ENCODE results near the gene FASN. TPM values are rescaled to one million over a fixed set of nuclear protein-coding genes. Genes with fewer than 3 reads are reported as not detected.
A peak's percentile ranks its signal among the peaks of the same experiment; 100 is the strongest.

FASN gene
- total and polyA plus RNA-seq, 2 of the 13 experiments (the other 11 are each of a cell fraction or from before 2014, with no cell fraction given) = 51.7 to 101 TPM

DNA sequence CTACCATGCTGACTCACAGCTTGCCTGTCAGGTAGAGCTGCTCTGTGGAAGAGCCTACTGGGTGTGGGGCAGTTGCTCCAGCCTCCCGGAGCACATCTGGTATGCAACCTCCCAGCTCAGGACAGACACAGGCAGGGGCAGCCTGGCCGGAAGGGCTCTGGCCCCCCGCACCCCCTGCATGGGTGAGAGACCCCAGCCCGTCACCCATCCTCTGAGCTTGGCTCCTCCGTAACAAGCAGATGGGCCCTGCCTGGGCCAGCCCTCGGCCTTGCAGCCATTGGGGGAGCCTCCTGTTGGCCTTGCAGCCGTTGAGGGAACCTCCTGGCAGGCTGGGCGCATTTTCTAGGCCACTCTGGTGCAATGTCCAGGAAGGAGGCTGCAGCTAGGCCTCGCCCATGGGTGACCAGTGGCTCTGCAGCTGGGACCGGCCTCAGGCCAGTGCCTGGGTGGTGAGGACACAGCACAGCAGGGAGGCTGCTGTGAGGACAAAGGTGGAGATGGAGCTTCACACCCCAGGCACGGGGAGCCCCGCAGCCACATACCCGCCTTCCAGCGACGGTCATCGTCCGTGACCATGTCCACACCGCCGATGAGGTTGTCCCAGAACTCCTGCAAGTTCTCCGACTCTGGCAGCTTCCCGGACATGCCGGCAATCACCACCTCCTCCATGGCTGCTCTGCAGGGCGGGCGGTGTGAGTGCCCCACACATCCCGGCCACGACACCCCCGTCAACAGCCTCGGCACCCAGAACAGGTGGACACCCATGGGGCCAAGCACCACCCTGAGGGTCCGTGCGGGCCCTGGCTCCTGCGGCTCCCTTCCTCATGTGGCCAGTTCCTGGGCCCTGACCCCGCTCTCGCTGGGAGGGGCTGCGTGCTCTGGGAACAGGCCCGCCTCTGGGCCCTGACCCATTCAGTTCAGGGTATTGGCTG, 2.0 kb downstream of the FASN start:
- no TSS peak for BruUV-seq (replicated peaks)
- DNase-seq (ENCODE audit: low spot score) (no peak), ATAC-seq (peak; percentile 4), FAIRE-seq (no peak)
- WGBS (ENCODE audit: low lambda C conversion rate) = 29% methylated on average over 24 of the region's 35 CpGs
- H3K9me3 ChIP-seq (ENCODE audit: low read length) = no peaks in the 10 kb centered on the region
- ChIA-PET POLR2A (interaction anchor here (0.7 to 2.7 kb wide), 5 partner anchors 10 to 59 kb away, joined by 3 to 8 read pairs (median 6); partner anchors contain the start of gene DCXR), CTCF (ENCODE audit: low intra/inter-chr PET ratio, low total read pairs) (no interaction called here)
- no peak overlapping the region for H2AFZ ChIP-seq (ENCODE audit: low read length)
- intact Hi-C loops (cut with micrococcal nuclease; ENCODE audit: unreplicated experiment) (loop anchor here (5.0 to 10.0 kb wide), 2 partner anchors 44 to 121 kb away; partner anchors contain the start of genes ASPSCR1, GPS1 and RFNG), in situ Hi-C loops (cut with HindIII; ENCODE audit: extremely low pct_ligation_motif_present, low pct_unique_long_range_greater_than_20kb) (no loop called here)
- peak overlapping the region; percentile 98 for H3K4me2 ChIP-seq (ENCODE audit: low read depth, low read length)
- H3K36me3 ChIP-seq (replicated peaks in 1 of 2; ENCODE audit: control insufficient read depth in 1 of 2, insufficient read depth in 2 of 2, low read length in 2 of 2) = peaks cover 38 to 49% of the 10 kb centered on the region in 2 experiments
- no peaks in the 10 kb centered on the region; a peak in 1 of 5 replicates for H3K27me3 ChIP-seq (ENCODE audit: control insufficient read depth in 1 of 2, insufficient read depth in 2 of 2, low read length in 2 of 2)
- H3K27ac ChIP-seq (ENCODE audit: extremely low read length, insufficient read depth, low read length) = peak overlapping the region; percentile 89
- H4K20me1 ChIP-seq (ENCODE audit: insufficient read depth, low read length) = peaks cover 51% of the 10 kb centered on the region
- H3K9ac ChIP-seq (ENCODE audit: insufficient read depth, low read depth, low read length) = peak overlapping the region; percentile 98
- peaks cover 62% of the 10 kb centered on the region for H3K79me2 ChIP-seq (ENCODE audit: insufficient read depth, low read length)
- peak overlapping the region; percentile 72 to 96 (median 86) for H3K4me3 ChIP-seq (replicated peaks in 1 of 3; ENCODE audit: insufficient read depth in 1 of 3, low read depth in 2 of 3, low read length in 3 of 3)
- peaks cover 59% of the 10 kb centered on the region for H3K4me1 ChIP-seq (ENCODE audit: insufficient read depth, low read length)
- TF ChIP-seq HDAC1 (CRISPR knock-in tag; IDR thresholded peaks at IDR 0.05) (no peak; the same call in none of the 2 replicates), ZNF431 (CRISPR knock-in tag; IDR thresholded peaks at IDR 0.05; ENCODE audit: borderline replicate concordance, low read depth) (0 out of 2 replicates have a peak, but pooled peaks have one; percentile 50), MYNN (CRISPR knock-in tag; IDR thresholded peaks at IDR 0.05; ENCODE audit: low read depth) (no peak; the same call in 1 of the 2 replicates), NCOA1 (CRISPR knock-in tag; IDR thresholded peaks at IDR 0.05) (no peak), ZNF180 (CRISPR knock-in tag; IDR thresholded peaks at IDR 0.05; ENCODE audit: borderline replicate concordance, low read depth) (no peak), GATAD2A (CRISPR knock-in tag; IDR thresholded peaks at IDR 0.05) (no peak), REPIN1 (CRISPR knock-in tag; IDR thresholded peaks at IDR 0.05; ENCODE audit: borderline replicate concordance, low read depth) (no peak; the same call in 1 of the 2 replicates), ZFP1 (CRISPR knock-in tag; IDR thresholded peaks at IDR 0.05) (no peak), CENPT (CRISPR knock-in tag; IDR thresholded peaks at IDR 0.05; ENCODE audit: low read depth) (no peak), ZNF292 (CRISPR knock-in tag; IDR thresholded peaks at IDR 0.05; ENCODE audit: borderline replicate concordance, low read depth) (no peak), KLF16 (CRISPR knock-in tag; IDR thresholded peaks at IDR 0.05) (no peak), MAFF (IDR thresholded peaks at IDR 0.05; ENCODE audit: low read depth, low read length) (no peak), ATRX (CRISPR knock-in tag; IDR thresholded peaks at IDR 0.05; ENCODE audit: borderline replicate concordance) (no peak)
- TF ChIP-seq, protein P1, sequence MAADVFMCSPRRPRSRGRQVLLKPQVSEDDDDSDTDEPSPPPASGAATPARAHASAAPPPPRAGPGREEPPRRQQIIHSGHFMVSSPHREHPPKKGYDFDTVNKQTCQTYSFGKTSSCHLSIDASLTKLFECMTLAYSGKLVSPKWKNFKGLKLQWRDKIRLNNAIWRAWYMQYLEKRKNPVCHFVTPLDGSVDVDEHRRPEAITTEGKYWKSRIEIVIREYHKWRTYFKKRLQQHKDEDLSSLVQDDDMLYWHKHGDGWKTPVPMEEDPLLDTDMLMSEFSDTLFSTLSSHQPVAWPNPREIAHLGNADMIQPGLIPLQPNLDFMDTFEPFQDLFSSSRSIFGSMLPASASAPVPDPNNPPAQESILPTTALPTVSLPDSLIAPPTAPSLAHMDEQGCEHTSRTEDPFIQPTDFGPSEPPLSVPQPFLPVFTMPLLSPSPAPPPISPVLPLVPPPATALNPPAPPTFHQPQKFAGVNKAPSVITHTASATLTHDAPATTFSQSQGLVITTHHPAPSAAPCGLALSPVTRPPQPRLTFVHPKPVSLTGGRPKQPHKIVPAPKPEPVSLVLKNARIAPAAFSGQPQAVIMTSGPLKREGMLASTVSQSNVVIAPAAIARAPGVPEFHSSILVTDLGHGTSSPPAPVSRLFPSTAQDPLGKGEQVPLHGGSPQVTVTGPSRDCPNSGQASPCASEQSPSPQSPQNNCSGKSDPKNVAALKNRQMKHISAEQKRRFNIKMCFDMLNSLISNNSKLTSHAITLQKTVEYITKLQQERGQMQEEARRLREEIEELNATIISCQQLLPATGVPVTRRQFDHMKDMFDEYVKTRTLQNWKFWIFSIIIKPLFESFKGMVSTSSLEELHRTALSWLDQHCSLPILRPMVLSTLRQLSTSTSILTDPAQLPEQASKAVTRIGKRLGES (CRISPR knock-in tag; IDR thresholded peaks at IDR 0.05; ENCODE audit: borderline replicate concordance) = no peak
- TF ChIP-seq, protein P2, sequence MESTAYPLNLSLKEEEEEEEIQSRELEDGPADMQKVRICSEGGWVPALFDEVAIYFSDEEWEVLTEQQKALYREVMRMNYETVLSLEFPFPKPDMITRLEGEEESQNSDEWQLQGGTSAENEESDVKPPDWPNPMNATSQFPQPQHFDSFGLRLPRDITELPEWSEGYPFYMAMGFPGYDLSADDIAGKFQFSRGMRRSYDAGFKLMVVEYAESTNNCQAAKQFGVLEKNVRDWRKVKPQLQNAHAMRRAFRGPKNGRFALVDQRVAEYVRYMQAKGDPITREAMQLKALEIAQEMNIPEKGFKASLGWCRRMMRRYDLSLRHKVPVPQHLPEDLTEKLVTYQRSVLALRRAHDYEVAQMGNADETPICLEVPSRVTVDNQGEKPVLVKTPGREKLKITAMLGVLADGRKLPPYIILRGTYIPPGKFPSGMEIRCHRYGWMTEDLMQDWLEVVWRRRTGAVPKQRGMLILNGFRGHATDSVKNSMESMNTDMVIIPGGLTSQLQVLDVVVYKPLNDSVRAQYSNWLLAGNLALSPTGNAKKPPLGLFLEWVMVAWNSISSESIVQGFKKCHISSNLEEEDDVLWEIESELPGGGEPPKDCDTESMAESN (CRISPR knock-in tag; conservative IDR thresholded peaks at IDR 0.05) = no peak

Data from HepG2 (cell line).